Stimulated activated CD4-positive, alpha-beta T cell treated with anti-CD3 and anti-CD28 coated beads, Interleukin-4, amount 100 ng/mL, for 48 hours (primary cell): ENCODE data around the gene PSMA7.

Experiments
- DNase-seq, 2 donors: peaks; one replicate each; pipeline ENCODE4 v3.0.0-alpha.2; 2020; ENCODE audit warnings: low read depth in 2 of 2

Gene PSMA7

GRCh38 chr20:62143081-62143956, at the start of gene PSMA7, which contains the start of gene SS18L1:
Gene PSMA7, minus strand, starts transcription at chr20:62143394. Its CDS starts 91 bp downstream, at chr20:62143303.
Gene SS18L1, plus strand, starts transcription at chr20:62143769. Its CDS starts 52 bp downstream, at chr20:62143821.
- DNase-seq: peak; percentile 79

- no peak for DNase-seq
These were observed 49.4 kb upstream of the PSMA7 start for GRCh38 chr20:62192635-62193034.

- DNase-seq: no peak
These were observed 48.8 kb upstream of the PSMA7 start for GRCh38 chr20:62191781-62192559.

- no peak for DNase-seq
These were observed 47.6 kb upstream of the PSMA7 start for GRCh38 chr20:62190639-62191411.

GRCh38 chr20:62186887-62187866, 44.0 kb upstream of the PSMA7 start:
- no peak for DNase-seq

GRCh38 chr20:62186096-62186426, 42.9 kb upstream of the PSMA7 start:
- no peak for DNase-seq

GRCh38 chr20:62183426-62184142, 40.4 kb upstream of the PSMA7 start:
- DNase-seq: no peak

GRCh38 chr20:62182469-62183425, 39.6 kb upstream of the PSMA7 start, which contains the start of gene MTG2:
Gene MTG2, plus strand, starts transcription at chr20:62183028. Its CDS starts 10,393 bp downstream, at chr20:62193421.
- peak; percentile 88 to 93 for DNase-seq

- no peak for DNase-seq
These were observed 38.6 kb upstream of the PSMA7 start for GRCh38 chr20:62181808-62182207.

GRCh38 chr20:62179162-62179504, 35.9 kb upstream of the PSMA7 start:
- no peak for DNase-seq

- no peak for DNase-seq
These were observed 35.3 kb upstream of the PSMA7 start for GRCh38 chr20:62178316-62179161.

GRCh38 chr20:62177307-62177706, 34.1 kb upstream of the PSMA7 start:
- no peak for DNase-seq

GRCh38 chr20:62176866-62177265, 33.7 kb upstream of the PSMA7 start:
- no peak for DNase-seq

- no peak for DNase-seq
These were observed 32.5 kb upstream of the PSMA7 start for GRCh38 chr20:62175711-62176110.

- DNase-seq: no peak
These were observed 31.9 kb upstream of the PSMA7 start for GRCh38 chr20:62174870-62175624.

- no peak for DNase-seq
These were observed 31.0 kb upstream of the PSMA7 start for GRCh38 chr20:62174021-62174804.

- no peak for DNase-seq
These were observed 29.5 kb upstream of the PSMA7 start for GRCh38 chr20:62172666-62173065.
